NCI-H187 (cell line): Measurements from ENCODE around the gene SH3PXD2A.

Experiments
- DNase-seq, 2 experiments: peaks; one replicate each; lab custom pipeline; 2025; lab: John Stamatoyannopoulos, UW

Gene SH3PXD2A

DNA sequence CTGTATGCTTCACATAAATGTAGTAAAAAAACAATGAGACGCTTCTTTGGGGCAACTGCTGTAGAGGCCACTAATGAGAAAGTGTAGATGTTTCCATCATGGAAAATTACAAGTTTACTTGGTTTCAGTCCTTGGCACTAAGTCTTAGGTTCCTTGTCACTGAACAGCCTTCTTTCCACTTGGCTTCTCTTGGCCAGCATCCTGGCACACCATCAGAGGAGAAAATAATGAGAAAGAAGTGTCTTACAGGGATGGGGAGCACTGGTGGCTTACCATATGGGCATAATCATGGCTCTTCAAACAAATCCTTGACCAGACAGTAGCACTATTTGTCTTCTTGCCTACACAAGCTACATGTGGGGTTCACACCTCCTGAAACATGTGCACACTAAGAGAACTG is 22.5 kb upstream of the SH3PXD2A start:
- no peak for DNase-seq

DNA sequence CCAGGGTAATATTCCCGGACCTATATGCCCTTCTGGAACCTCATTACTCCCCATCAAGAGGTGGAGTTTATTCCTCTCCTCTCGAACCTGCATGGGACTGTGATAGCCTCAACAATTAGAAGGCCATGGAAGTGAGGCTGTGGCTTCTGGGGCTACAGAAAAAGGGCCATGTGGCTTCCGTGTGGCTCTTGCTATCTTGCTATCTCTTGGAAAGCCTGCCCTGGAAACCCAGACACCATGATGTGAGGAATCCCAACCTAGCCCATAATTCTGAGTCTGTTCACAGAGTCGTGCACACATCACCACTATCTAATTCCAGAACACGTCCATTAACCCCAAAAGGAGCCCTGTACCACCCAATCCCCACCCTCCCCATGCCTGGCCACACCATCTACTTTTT is 20.8 kb upstream of the SH3PXD2A start:
- DNase-seq, result no peak

DNA sequence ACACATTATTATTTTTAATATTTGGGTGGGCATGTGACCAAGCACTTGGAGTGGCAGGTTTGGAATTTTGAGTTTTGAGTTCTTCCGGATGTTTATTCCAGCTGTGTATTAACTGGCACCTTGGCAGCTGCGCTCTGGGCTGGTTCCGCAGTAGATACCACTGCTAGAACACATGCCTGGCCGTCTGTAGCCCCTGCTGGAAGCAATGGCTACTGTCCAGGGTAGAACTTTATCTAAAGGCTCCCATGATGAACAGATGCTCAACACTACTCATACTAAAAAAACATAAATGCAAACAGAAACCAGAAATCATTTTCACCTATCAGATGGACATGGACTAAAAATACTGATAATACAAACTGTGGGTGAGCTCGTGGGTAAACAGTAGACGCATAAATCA is 19.4 kb upstream of the SH3PXD2A start:
- no peak for DNase-seq

DNA sequence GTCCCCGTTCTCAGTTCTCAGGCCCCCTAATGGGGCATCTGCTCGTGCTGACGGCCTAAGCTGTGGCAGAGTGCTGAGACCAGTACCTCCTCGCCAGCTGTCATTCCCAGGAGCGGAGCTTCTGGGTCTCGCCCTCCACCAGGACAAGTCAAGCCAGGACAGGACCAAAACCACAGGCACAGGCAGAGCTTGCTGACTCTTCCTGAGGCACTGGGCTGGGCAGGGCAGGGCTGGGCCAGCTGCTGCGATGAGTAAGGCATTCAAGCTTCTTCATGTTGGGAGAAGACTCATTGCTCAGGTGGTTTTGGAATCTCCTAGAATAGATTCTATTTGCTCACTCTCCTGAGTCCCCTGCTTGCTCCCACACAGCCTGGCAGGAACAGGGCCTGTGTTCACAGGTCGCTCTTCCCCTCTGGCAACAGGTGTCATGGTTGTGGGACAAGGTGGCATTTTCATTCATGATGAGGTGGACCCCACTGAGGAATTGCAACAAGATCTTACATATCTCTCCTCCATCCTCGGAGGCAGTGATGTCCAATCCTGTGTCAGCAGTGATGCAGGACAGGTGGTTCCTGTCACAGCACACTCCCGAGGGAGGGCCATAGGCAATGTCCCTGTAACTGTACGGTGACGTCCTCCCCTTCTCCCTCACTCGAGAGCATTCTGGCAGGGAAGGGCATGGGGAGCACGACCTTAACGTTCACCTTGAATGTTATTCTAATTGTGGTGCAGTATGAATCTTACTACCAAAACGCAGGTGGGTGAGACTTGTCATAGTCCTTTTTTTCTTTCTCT is 17.0 kb upstream of the SH3PXD2A start:
- DNase-seq, result no peak

DNA sequence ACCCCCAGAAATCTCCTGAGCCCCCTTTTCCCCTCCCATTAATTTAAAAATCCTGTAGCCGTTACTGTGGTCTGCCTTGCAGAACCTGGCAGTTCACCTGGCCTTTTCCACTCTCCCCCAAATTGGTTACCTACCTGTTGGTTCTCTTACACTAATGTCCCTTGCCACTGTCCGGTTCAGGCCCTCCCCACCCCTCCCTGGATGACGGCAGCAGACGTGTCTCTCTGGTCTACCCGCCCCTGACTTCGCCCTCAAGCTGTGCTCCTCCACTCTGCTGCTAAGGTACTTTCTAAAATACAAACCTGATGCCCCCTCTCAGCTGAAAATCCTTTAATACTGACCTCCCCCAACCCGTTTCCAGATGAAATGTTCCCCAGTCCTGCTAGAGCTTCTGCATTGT is 15.6 kb upstream of the SH3PXD2A start:
- DNase-seq, result no peak

DNA sequence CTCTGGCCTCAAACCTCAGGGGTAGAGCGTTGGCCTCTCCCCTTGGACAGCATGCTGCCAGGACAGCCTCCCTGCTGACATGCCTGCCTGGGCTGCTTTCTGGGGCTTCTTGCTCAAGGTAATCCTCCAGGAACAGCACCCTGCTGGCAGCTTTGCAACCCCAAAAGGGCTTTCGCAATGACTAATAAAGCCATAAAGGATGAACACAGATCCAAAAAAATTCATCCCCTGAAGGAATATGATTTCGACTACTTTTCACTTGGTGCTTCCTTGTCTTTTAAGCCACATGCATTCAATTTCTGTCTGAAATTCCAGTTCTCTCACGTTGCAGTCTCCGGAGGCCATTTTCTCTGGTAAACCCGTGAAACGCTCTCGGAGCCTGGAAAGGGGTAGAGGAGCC is 15.1 kb upstream of the SH3PXD2A start:
- DNase-seq, result no peak

DNA sequence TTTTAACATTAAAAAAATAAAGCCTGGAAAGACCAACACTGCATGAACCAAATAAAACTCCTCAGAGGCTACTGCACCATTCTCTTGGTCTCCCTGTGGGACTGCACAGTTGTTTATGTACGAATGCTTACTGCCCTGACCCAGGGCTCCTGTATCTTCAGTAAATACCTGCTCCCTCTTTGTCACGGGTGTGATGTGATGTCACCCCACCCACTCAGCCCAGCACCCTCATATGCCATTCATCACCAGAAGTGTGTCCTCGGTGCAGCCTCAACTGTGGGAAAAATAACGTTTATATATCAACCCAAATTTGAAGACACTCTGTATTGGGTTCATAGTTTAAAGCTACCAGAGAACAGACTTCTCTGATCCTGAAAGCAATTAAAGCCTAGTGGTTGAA is 14.0 kb upstream of the SH3PXD2A start:
- no peak for DNase-seq

DNA sequence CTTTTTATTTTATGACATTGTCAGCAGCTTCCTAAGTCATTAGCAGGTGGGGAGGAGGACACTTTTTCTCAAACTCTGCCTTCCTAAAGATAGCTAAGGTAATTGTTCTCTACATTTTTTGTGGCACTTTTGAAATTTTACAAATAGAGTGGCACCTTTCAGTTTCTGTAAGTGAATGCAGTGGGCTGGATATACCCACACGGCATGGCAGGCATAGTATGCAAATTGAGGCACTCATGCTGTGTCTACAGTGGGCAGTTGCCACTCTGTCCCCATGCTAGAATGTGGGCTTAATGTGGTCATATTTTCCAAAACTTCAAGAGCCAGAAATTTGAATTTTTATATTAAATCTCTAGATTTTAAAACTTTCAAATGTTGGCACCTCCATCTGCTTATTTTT is 12.8 kb upstream of the SH3PXD2A start:
- DNase-seq, result no peak

DNA sequence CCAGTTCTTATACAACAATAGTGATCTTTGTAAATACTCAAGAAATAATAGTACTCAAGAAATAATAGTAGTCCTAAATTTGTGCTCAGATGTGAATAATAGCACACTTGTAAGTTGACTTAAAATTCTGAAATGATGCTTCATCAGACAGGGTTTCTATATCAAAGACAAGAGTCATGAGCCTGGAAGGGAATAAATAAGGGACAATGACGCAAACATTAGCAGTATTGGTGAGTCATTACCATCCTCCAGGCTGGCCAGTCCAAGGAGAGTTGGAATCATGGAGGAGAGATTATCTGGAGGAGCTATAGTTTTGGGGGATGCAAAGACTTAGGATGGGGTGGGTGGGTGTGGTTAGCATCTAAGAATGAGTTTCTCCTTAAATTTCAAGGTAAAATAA is 6.1 kb upstream of the SH3PXD2A start:
- DNase-seq, result no peak

DNA sequence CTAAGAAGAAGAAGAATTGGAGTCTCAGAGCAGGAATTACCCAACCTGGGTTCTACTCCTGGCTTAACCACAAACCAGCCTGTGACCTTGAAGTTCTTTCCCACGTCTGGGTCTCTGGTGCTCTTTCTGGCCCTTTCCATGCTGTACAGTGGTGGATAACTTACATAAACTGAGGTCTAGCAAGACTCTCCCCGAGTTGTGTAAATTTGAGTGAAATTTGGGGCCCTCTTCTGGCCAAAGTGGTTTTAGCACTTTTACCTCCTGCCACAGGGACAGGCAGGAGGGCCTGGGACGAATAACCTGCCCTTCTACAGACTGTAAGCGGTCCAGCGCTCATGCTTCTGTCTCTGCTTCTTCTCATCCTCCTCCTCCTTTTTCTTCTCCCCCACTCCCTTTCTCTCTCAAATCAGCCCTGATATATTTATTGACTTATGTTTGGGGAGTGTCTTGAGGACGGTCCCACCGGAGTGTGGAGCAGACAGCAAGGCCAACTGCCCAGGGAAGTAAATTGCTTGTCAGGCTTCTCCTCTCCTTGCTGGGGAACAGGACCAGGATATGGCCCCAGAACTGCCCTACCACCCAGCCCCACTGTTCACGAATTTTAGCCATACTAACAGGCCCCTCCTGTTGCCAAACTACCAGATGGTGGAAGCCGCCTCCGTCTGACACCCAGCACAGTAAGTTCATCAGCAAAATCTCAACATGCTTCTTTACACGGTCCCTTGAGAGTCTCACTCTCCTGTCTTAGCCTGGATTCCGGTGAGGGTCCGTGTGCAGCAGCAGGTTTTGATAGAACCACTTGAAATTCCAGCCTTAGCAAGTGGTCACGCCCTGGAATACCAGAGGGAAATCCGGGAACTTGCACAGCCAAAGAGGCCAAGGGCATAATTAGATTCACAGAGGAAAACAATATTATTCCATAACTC is 4.0 kb upstream of the SH3PXD2A start:
- DNase-seq, result no peak

DNA sequence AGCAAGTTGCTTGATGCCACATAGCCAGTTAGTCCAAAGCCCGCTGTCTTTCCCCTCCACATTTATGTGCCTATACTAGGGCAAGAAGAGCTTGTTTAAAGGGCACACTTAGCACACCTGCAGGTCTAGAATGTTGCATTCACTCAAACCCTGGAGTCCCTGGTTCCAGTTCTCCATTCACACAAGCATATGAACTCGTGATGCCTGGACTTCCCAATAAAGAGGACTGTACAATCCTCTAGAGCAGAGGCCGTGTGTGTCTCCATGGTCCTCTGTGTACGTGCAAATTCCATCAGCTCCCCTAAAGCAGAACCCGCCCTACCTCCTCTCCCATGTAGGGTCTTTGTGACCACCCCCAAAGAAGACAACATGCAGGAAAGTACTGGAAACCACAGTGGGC is 3.0 kb upstream of the SH3PXD2A start:
- no peak for DNase-seq

DNA sequence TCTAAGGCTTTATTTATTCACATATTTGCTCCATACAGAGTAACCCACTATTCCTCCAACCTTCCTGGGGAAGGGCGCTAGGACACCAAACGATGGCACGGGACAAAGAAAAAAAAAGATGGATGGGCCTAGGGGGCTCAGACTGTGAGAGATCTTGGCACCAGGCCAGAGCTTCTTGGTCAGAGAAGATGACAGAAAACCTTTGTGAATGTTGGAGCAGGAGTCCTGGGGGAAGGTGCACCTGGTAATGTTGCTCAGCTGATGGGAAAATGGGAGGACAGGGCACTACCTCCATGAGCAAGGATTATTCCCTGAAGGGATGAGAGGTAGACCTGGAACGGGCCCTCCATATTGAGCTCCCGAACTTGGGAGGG is 1.4 kb upstream of the SH3PXD2A start:
- no peak for DNase-seq

DNA sequence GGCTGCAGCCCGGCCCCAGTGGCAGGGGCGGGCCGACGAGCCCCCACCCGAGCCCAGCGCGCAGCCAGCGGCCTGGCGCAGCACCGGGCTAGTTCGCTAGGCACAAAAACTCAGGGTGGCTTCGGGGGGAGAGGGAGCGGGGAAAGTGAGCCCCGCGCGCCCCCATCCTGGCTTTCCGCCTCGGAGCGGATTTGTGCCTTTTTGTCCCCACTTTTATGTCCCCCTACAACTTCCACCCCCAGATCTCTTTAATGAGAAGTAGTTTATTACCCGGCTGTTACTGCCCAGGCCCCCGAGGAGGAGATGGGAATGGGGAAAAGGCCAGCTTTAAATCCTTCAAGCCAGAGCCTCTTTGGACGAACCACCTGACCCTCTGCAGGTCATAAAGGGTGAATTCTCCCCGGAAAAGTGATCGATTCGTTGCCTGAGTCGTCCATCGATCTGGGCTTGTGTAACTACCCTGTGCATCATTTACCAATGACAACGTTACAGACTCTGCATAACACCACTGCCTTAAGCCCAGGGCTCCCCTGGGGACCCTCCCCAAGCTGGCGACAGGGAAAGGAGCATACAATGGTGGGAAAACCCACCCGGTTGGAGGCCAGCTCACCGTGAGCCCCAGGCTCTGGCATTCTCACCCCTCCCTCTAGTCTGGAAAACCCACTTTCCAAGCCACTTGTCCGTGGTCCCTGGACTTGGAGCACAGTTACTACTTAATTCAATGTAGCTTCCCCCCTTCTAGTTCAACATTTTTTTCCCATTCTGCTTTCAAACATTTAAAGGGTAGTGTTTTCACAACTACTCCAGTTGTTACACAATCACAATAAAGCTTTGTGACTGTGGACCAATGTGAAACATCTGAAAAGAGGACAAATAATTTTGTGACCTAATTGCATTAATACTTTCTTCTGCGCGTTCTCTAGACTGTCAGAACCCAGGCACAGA is 748 bp upstream of the SH3PXD2A start:
- DNase-seq, result no peak

DNA sequence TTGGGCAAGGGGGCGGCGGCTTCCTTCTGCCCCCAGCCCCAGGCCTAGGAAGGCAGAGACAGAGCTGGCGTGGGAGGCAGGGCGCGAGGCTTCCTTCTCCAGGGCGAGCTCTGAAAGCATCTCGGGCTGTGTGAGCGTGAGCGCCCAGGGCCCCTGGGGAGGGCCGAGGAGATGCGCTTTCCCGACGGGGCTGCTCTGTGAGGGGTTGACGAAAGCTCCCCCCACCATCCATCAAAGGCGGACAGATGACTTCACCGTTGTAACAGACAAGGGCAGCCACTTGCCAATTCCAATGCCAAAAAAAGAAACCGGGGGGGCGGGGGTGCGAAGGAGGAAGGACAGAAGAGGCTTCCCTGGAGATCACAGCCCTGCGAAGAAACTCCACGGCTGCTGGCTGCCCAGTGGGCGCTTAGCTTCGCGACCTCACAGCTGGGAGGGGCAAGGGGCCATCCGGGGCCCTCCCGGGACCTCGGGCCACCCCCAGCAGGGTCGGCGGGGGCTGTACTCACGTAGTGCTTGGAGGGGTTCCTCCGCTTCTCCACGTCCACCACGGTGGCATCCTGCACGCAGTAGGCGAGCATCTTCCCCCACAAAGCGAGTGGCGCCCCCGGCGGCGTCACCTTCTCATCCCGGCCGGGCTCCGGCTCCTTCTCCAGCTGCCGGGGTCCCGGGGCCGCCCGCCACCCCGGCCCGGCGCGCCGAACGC is 537 bp downstream of the SH3PXD2A start:
- DNase-seq, result no peak

DNA sequence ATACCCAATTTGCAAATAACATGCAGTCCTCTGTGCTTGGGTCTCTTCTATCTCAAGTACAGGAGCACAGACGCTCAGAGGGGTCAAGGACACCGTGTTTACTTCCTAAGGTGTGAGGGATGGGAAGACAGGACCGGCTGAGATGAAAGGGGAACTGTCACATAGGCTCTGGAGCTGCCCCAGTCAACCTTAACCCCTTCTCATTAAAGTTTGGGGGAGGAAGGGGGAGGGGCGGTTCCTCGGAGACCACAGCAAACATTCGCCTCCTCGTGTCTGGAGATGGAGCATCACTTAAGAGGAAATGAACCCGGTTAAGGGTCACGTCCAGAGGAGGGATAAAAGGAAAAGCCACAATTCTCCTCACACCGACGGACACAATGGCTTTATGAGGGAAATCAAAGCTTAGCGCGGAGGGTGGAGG is 1.1 kb downstream of the SH3PXD2A start:
- DNase-seq, result no peak

DNA sequence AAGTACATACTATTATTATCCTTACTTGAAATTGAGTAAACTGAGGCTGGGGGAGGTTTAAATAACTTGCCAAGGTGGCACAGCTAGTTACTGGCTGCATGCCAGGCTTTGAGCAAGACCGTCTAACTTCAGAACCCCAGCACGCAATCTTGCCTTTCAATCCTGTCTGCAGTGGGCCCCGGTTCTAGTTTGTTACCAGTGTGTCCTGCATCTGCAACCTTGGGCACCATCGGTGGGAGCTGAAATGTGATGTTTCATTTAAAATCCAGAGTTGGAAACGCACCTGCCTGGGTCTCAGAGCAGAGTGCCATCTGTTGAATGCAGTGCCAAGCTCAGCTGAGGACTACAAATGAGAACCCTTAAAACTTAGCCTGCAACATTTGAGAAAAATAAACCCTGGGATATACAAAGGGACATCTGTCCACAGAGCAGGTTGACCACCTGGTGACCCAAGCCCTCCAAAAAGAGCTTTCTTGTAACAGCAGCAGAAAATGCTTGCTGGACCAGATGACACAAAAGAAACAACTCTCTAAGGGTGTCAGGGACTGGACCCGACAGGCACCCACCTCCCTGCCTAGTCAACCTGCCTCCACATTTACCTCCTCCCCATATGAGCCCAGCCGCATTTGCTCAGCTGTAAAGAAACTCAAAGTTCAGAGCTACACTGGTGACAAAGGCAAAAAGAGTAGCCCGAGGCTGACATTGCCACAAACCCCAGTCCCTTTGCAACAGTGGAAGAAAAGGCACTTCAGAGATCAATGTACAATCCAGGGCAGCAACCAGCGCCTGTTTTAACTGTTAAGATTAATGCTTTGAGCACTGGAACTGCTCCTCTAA is 1.7 kb downstream of the SH3PXD2A start:
- no peak for DNase-seq

DNA sequence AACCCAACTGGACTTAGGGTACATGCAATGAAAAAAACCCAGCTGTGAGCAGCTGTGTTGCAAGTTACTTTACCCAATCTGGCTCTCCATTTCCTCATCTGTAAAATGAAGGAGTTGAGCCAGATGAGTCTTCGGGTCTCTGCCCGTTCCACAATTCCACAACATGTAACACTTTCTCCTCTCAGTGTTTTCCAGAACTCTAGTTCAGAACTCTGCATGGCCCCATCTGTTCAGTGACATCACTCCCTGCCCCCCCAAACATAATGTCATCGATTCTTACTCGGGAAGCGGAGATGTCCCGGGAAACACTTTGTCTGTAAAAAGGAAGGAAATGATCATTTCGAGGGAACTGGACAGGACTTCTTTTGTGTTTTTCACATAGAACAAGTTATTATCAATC is 2.5 kb downstream of the SH3PXD2A start:
- DNase-seq, result no peak

DNA sequence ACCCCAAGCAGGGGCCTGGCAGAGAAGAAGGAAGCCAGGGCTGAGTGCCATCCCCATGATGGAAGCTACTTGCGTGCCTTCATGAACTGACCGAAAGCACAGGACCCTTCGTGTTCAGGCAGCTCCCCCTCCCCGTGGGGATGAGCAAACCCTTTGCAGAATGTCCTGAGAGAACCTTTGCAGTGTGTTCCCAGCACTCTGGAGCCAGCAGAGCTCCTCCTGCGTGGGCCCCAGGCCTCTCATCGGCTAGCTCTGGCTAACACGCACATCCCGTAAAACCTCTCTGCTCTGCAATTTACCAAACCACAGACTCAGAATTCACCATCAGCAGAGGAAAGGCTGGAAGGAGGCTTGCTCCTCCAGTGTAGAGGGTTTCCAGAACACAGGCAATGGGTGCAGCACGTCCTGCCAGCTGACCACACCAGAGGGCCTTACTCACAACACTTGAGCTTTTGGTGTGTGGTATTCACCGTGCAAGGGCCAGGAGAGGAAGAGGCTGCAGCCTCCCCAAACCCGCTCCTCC is 3.1 kb downstream of the SH3PXD2A start:
- no peak for DNase-seq

DNA sequence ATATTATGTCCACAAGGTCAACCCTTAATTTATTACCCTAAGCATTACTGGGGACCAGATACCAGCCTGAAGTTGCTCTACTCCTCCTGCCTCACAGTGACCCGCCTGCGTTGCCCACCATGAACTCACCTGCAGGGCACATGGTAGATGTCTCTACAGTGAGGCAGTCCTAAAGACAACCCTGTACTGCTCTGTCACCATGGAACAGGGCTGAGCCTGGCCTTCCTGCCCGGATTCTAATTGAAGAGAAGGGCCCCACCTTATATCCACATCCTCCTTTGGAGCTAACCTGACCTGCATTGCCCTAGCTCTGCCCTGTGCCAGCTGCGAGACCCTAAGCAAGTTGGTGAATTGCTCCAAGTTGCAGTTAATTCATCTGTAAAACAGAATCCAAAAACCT is 4.1 kb downstream of the SH3PXD2A start:
- no peak for DNase-seq

DNA sequence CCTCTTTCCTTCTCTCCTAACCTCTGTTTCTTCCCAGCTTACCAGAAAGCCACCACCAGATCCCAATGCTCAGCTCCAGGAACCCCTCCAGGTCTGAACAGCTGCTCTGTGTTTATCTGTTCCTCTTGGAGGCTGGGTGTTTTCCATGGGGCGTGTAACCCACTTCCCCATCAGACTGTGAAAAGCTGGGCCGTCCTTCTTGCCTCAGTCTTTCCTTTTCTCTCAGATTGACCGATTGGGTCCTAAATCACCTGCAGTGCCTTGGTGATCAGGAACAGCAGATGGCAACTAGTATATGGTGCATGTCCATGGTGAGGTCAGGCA is 4.8 kb downstream of the SH3PXD2A start:
- DNase-seq, result no peak
